Natural killer cell (primary cell): ENCODE measurements around the gene PHLPP1. TPM values are rescaled to one million over a fixed set of nuclear protein-coding genes. Genes with fewer than 3 reads are reported as not detected.

Experiments
- ATAC-seq, 3 donors: fragments of 150-1000 bp in 2 of 3; fragments of 200-7000 bp in 1 of 3; cut with Tn5 transposase; 1 replicate in 1 of 3; 2 replicates in 2 of 3; pipeline ENCODE4 v1.10.0; 2021; ENCODE audit warnings: mild to moderate bottlenecking in 2 of 3, moderate library complexity in 2 of 3
- DNase-seq, 2 donors: peaks; one replicate each; pipeline versions ENCODE4 v3.0.0 to v3.0.0-alpha.2; 2013 to 2021; ENCODE audit warnings: mixed read lengths in 1 of 2
- H3K27ac ChIP-seq: one replicate; pipeline ENCODE4 v1.5.1; 2013; ENCODE audit warnings: mild to moderate bottlenecking, low read length
- H3K27me3 ChIP-seq: one replicate; pipeline ENCODE4 v1.6.1; 2013; ENCODE audit warnings: low read length; ENCODE audit not compliant: control insufficient read depth, insufficient read depth
- H3K36me3 ChIP-seq: one replicate; pipeline ENCODE4 v1.6.1; 2013; ENCODE audit warnings: low read length; ENCODE audit not compliant: control insufficient read depth, insufficient read depth
- H3K4me1 ChIP-seq: one replicate; pipeline ENCODE4 v1.6.1; 2013; ENCODE audit warnings: low read length; ENCODE audit not compliant: control insufficient read depth, insufficient read depth
- H3K4me3 ChIP-seq: one replicate; pipeline ENCODE4 v1.5.1; 2013; ENCODE audit warnings: low read length
- H3K9me3 ChIP-seq: one replicate; pipeline ENCODE4 v1.6.1; 2013; ENCODE audit warnings: low read length; ENCODE audit not compliant: control insufficient read depth, insufficient read depth
- H3K27ac Mint-ChIP-seq, 2 donors: one replicate each; pipeline ENCODE4 v1.8.0; 2022; ENCODE audit warnings: mild to moderate bottlenecking in 2 of 2, mixed read lengths in 2 of 2, moderate library complexity in 1 of 2
- H3K27me3 Mint-ChIP-seq, 2 donors: one replicate each; pipeline ENCODE4 v1.8.0; 2022; ENCODE audit warnings: low read depth in 2 of 2, mixed read lengths in 2 of 2
- H3K36me3 Mint-ChIP-seq: one replicate; pipeline ENCODE4 v1.8.0; 2022; ENCODE audit warnings: mixed read lengths
- H3K4me1 Mint-ChIP-seq, 2 donors: one replicate each; pipeline ENCODE4 v1.8.0; 2022; ENCODE audit warnings: mixed read lengths in 2 of 2
- H3K4me3 Mint-ChIP-seq: one replicate; pipeline ENCODE4 v1.8.0; 2022; ENCODE audit warnings: mild to moderate bottlenecking, moderate library complexity, mixed read lengths
- H3K9me3 Mint-ChIP-seq, 2 donors: one replicate each; pipeline ENCODE4 v1.8.0; 2022; ENCODE audit warnings: mixed read lengths in 2 of 2
- WGBS: methylation state at CpG from one replicate; pipeline ENCODE4 v1.1.7; 2013; ENCODE audit warnings: missing lambda C conversion rate; ENCODE audit not compliant: insufficient coverage; 5-methylcytosine and 5-hydroxymethylcytosine counted together
- intact Hi-C: fragments of 100-400 bp; cut with micrococcal nuclease; formaldehyde crosslinking; loops from one replicate; pipeline ENCODE4 v1.14.2; 2022
- total RNA-seq, 4 donors: library from RNA; stranded (reverse); fragments of 120-200 nt in 1 of 4; gene quantifications; one replicate each; pipeline versions ENCODE4 v1.2.3 to v1.2.4, GENCODE V29; 2013 to 2022
- TF ChIP-seq, protein P1 (sequence below): fragments of 200-600 bp; IDR thresholded peaks from one replicate; pipeline ENCODE4 v1.8.0; 2022; ENCODE audit warnings: antibody characterized with exemption

PHLPP1 gene
- total RNA-seq, 3 donors from 2014 or later (not counting 1 experiment from before 2014, with no cell fraction given), result 12.1 to 14.8 (median 12.2) TPM

DNA sequence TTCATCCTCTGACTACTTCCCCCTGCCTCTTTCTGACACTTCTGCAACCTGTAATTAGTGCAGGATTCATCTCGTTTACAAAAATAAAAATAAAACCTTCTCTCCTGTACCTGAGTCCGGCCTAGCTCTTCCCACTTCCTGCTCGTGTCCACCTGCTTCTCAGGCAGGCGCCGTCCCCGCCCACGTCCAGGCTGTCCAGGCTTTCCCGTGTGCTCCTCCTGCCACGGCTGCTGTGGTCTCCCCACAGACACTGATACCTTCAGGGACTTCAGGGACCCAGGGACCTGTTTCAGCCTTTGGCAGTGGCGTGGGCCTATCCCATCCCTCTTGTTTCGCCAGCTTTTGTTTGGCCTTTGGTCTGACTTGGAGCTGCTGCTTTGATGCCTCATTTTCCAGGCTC lies 272.5 kb downstream of the PHLPP1 start:
- no peak overlapping the region for H3K4me3 Mint-ChIP-seq
- ATAC-seq, result no peak
- intact Hi-C loops, result no loop called here
- no peak overlapping the region for H3K27ac ChIP-seq
- no peaks in the 10 kb centered on the region for H3K27me3 ChIP-seq
- no peaks in the 10 kb centered on the region for H3K36me3 Mint-ChIP-seq
- H3K9me3 Mint-ChIP-seq, result no peaks in the 10 kb centered on the region
- TF ChIP-seq, protein P1, sequence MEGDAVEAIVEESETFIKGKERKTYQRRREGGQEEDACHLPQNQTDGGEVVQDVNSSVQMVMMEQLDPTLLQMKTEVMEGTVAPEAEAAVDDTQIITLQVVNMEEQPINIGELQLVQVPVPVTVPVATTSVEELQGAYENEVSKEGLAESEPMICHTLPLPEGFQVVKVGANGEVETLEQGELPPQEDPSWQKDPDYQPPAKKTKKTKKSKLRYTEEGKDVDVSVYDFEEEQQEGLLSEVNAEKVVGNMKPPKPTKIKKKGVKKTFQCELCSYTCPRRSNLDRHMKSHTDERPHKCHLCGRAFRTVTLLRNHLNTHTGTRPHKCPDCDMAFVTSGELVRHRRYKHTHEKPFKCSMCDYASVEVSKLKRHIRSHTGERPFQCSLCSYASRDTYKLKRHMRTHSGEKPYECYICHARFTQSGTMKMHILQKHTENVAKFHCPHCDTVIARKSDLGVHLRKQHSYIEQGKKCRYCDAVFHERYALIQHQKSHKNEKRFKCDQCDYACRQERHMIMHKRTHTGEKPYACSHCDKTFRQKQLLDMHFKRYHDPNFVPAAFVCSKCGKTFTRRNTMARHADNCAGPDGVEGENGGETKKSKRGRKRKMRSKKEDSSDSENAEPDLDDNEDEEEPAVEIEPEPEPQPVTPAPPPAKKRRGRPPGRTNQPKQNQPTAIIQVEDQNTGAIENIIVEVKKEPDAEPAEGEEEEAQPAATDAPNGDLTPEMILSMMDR, result no peak
- H3K9me3 ChIP-seq, result no peaks in the 10 kb centered on the region
- peaks cover 4 to 17% of the 10 kb centered on the region in 2 donors for H3K27me3 Mint-ChIP-seq
- 86% methylated on average over 11 of the region's 11 CpGs for WGBS
- no peak overlapping the region for H3K27ac Mint-ChIP-seq
- no peak for DNase-seq
- no peaks in the 10 kb centered on the region for H3K36me3 ChIP-seq
- no peaks in the 10 kb centered on the region for H3K4me1 ChIP-seq
- no peak overlapping the region for H3K4me3 ChIP-seq
- peaks cover 0 to under 1% of the 10 kb centered on the region in 2 donors for H3K4me1 Mint-ChIP-seq

DNA sequence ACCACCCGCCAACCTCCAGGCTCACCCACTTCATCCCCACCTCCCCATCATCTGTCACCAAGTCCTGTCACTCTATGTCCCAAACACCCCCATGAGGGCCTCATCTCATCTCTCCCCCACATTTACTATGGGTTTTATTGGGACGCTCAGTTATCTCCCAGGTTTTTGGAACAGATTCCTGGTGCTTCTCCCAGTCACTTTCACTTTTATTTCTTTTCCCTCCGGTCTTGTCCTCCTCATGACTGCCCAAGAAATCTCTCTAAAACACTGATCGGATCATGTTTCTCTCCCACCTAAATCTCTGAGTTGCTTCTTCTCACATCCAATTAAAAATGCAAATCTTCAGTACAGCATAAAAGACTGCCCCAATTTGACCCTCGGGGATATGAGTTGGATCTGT lies 273.1 kb downstream of the PHLPP1 start:
- peaks cover 6 to 17% of the 10 kb centered on the region in 2 donors for H3K27me3 Mint-ChIP-seq

DNA sequence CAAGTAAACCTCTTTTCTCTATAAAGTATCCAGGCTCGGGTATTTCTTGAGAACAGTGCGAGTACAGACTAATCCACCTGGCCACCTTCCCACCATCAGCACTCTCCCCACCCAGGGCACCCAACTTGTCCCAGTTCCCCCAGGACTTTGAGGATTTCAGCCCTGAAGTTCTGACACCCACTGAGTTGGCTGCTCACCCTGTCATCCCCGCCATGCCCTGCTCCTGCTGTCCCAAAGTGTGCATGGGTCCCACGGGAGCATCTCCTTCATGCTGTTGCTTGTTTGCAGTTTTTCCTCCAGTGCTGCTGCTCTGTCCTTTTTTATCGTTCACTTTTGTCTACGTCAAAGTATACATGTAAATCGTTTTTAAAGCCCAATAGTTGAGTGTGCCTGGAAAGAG lies 273.9 kb downstream of the PHLPP1 start:
- DNase-seq (no peak), ATAC-seq (no peak)
- Histone ChIP-seq H3K27me3 (peaks cover 4% of the 10 kb centered on the region), H3K27ac (no peak overlapping the region), H3K4me3 (no peak overlapping the region), H3K4me1 (no peaks in the 10 kb centered on the region), H3K9me3 (no peaks in the 10 kb centered on the region), H3K36me3 (no peaks in the 10 kb centered on the region)
- Mint-ChIP-seq H3K4me3 (no peak overlapping the region), H3K27me3 (peaks cover 10 to 17% of the 10 kb centered on the region in 2 donors), H3K4me1 (no peaks in the 10 kb centered on the region), H3K9me3 (no peaks in the 10 kb centered on the region), H3K36me3 (no peaks in the 10 kb centered on the region), H3K27ac (no peak overlapping the region)
- intact Hi-C loops, result no loop called here
- TF ChIP-seq, protein P1, result no peak
- 93% methylated on average over 7 of the region's 7 CpGs for WGBS

More for the DNA sequence above, 273.1 kb downstream of the PHLPP1 start:
- 93% methylated on average over 5 of the region's 5 CpGs for WGBS
- no peaks in the 10 kb centered on the region for H3K4me1 Mint-ChIP-seq
- no peaks in the 10 kb centered on the region for H3K27me3 ChIP-seq
- no peak overlapping the region for H3K27ac ChIP-seq
- H3K4me1 ChIP-seq, result no peaks in the 10 kb centered on the region
- DNase-seq, result no peak
- H3K4me3 ChIP-seq, result no peak overlapping the region
- no peaks in the 10 kb centered on the region for H3K9me3 Mint-ChIP-seq
- H3K36me3 ChIP-seq, result no peaks in the 10 kb centered on the region
- no peak overlapping the region for H3K4me3 Mint-ChIP-seq
- TF ChIP-seq, protein P1, result no peak
- intact Hi-C loops, result no loop called here
- H3K27ac Mint-ChIP-seq, result no peak overlapping the region
- H3K9me3 ChIP-seq, result no peaks in the 10 kb centered on the region
- no peaks in the 10 kb centered on the region for H3K36me3 Mint-ChIP-seq
- ATAC-seq, result no peak

DNA sequence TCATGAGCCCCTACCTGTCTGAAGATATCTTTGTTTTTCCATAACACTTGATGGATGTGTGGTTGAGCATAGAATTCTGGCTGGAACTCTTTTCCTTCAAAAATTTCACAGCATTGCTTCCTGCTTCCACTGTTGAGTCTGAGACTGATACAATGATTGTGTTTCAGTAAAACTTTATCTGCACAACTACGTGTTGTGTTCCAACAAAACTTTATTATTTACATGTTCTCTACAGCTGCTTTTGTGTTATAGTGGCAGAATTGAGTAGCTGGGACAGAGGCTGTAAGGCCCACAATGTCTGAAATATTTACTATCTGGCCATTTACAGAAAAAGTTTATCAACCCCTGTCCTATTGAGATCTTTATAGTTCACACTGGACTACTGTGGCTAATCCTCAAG lies 275.3 kb downstream of the PHLPP1 start:
- Mint-ChIP-seq H3K27ac (no peak overlapping the region), H3K36me3 (no peaks in the 10 kb centered on the region), H3K4me1 (no peaks in the 10 kb centered on the region), H3K9me3 (no peaks in the 10 kb centered on the region), H3K27me3 (peaks cover 10 to 17% of the 10 kb centered on the region in 2 donors), H3K4me3 (no peak overlapping the region)
- DNase-seq, result no peak
- ATAC-seq, result no peak
- no peaks in the 10 kb centered on the region for H3K4me1 ChIP-seq
- peaks cover 4% of the 10 kb centered on the region for H3K27me3 ChIP-seq
- no peaks in the 10 kb centered on the region for H3K9me3 ChIP-seq
- TF ChIP-seq, protein P1, result no peak
- no CpG with 5 or more reads among the region's 1 CpG for WGBS
- intact Hi-C loops, result no loop called here
- no peak overlapping the region for H3K27ac ChIP-seq
- no peaks in the 10 kb centered on the region for H3K36me3 ChIP-seq
- no peak overlapping the region for H3K4me3 ChIP-seq
